ENCODE measurements around the gene NHS. TPM values are rescaled to one million over a fixed set of nuclear protein-coding genes. Genes with fewer than 3 reads are reported as not detected.

NHS gene
- total and polyA plus RNA-seq, 2 of the 4 experiments (the other 2 are of a cell fraction) = 0.36 to 0.90 TPM

GRCh38 chrX:17375637-17376430, 834 bp downstream of the NHS start:
- DNase-seq (peak; percentile 22), ATAC-seq (ENCODE audit: low read depth) (peak; percentile 46)
- Histone ChIP-seq H2AK9ac (replicated peaks; ENCODE audit: low read depth, low read length, poor library complexity) (peak overlapping the region; percentile 63), H4K5ac (ENCODE audit: low read depth, low read length) (no peak overlapping the region), H3K4me1 (ENCODE audit: control insufficient read depth, insufficient read depth, low read length) (no peaks in the 10 kb centered on the region), H3K4ac (ENCODE audit: low read depth, low read length) (no peak overlapping the region; the same call in 1 of the 2 replicates), H4K8ac (ENCODE audit: low read depth in 2 of 2, low read length in 2 of 2) (0 out of 4 replicates have a peak overlapping the region, but pooled peaks of 1 of the 2 experiments have one; percentile 47), H4K91ac (ENCODE audit: insufficient read depth, low read depth, low read length) (no peak overlapping the region), H2AK5ac (ENCODE audit: low read depth, low read length) (no peak overlapping the region), H3K4me2 (ENCODE audit: low read depth, low read length) (peak overlapping the region; percentile 95), H2BK5ac (ENCODE audit: low read depth, low read length, poor library complexity, severe bottlenecking) (no peak overlapping the region), H2BK120ac (ENCODE audit: low read depth, low read length) (no peak overlapping the region), H3K27ac (ENCODE audit: insufficient read depth, low read length) (peak overlapping the region; percentile 32), H3K9me1 (ENCODE audit: insufficient read depth, low read length) (no peaks in the 10 kb centered on the region), H3K27me3 (ENCODE audit: control insufficient read depth, insufficient read depth, low read length) (peaks cover 2% of the 10 kb centered on the region), H3K23ac (ENCODE audit: low read depth, low read length) (no peak overlapping the region), H3K14ac (replicated peaks; ENCODE audit: low read depth, low read length) (no peak overlapping the region), H3K36me3 (ENCODE audit: control insufficient read depth, insufficient read depth, low read length) (no peaks in the 10 kb centered on the region), H3K4me3 (ENCODE audit: insufficient read depth, low read depth, low read length) (peak overlapping the region; percentile 98), H4K20me1 (ENCODE audit: insufficient read depth, low read length) (no peaks in the 10 kb centered on the region; the same call in 1 of the 2 replicates), H2BK15ac (ENCODE audit: low read depth, low read length) (no peak overlapping the region), H3K9ac (ENCODE audit: low read depth, low read length) (peak overlapping the region; percentile 78), H3K79me1 (ENCODE audit: low read depth in 1 of 2, low read length in 2 of 2) (peaks cover 0 to 2% of the 10 kb centered on the region in 2 experiments; a peak in 1 of 4 replicates), H2AFZ (replicated peaks; ENCODE audit: low read length, poor library complexity) (peak overlapping the region; percentile 85), H3K18ac (ENCODE audit: low read depth, low read length) (peak overlapping the region; percentile 60; the same call in 1 of the 2 replicates), H3K9me3 (ENCODE audit: control insufficient read depth, insufficient read depth, low read length) (no peaks in the 10 kb centered on the region), H2BK20ac (ENCODE audit: low read depth, low read length) (no peak overlapping the region), H3K56ac (ENCODE audit: extremely low read depth, insufficient read depth, low read length) (no peak overlapping the region)
- POLR2A ChIA-PET (ENCODE audit: unreplicated experiment) = no interaction called here
- dilution Hi-C loops (cut with HindIII; ENCODE audit: low sequenced_read_pairs, unreplicated experiment) (no loop called here), intact Hi-C loops (cut with micrococcal nuclease) (loop anchor here (1.0 to 5.0 kb wide), 6 partner anchors 96 to 361 kb away; partner anchors contain the start of gene SCML1), in situ Hi-C loops (cut with MboI; ENCODE audit: low sequenced_read_pairs) (loop anchor here (10.0 kb wide), 1 partner anchor 149 kb away; no protein-coding TSS in a partner anchor)
- CTCF ChIA-PET = no interaction called here
- BruUV-seq (replicated peaks) = no TSS peak
- 23% methylated on average over 28 of the region's 103 CpGs; no CpG with 5 or more reads in 1 of the 2 experiments for WGBS, 2 experiments (ENCODE audit: extremely low coverage in 2 of 2, insufficient read length in 1 of 2)
- TF ChIP-seq FOS (IDR thresholded peaks at IDR 0.05; ENCODE audit: low read depth, low read length) (no peak), CHD1 (IDR thresholded peaks at IDR 0.05; ENCODE audit: low read depth, low read length) (no peak), BHLHE40 (IDR thresholded peaks at IDR 0.05; ENCODE audit: low read depth, low read length) (no peak), POLR2A (IDR thresholded peaks at IDR 0.05; ENCODE audit: low read depth, low read length) (no peak), SMC3 (IDR thresholded peaks at IDR 0.05; ENCODE audit: low read depth, low read length) (no peak), MAZ (IDR thresholded peaks at IDR 0.05; ENCODE audit: borderline replicate concordance, low read depth, low read length) (no peak), MXI1 (IDR thresholded peaks at IDR 0.05; ENCODE audit: borderline replicate concordance, low read depth, low read length) (no peak), CTCF (conservative IDR thresholded peaks at IDR 0.05; ENCODE audit: low read depth, low read length) (no peak), RFX5 (IDR thresholded peaks at IDR 0.05; ENCODE audit: low read depth, low read length) (no peak), RCOR1 (IDR thresholded peaks at IDR 0.05; ENCODE audit: insufficient replicate concordance, low read length) (no peak), CEBPB (IDR thresholded peaks at IDR 0.05; ENCODE audit: low read depth, low read length) (no peak), RAD21 (IDR thresholded peaks at IDR 0.05; ENCODE audit: low read length) (no peak), NFE2L2 (IDR thresholded peaks at IDR 0.05; ENCODE audit: low read depth, low read length) (no peak)
- TF ChIP-seq, protein P1, sequence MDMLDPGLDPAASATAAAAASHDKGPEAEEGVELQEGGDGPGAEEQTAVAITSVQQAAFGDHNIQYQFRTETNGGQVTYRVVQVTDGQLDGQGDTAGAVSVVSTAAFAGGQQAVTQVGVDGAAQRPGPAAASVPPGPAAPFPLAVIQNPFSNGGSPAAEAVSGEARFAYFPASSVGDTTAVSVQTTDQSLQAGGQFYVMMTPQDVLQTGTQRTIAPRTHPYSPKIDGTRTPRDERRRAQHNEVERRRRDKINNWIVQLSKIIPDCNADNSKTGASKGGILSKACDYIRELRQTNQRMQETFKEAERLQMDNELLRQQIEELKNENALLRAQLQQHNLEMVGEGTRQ (IDR thresholded peaks at IDR 0.05; ENCODE audit: low read depth, low read length) = no peak
